GM13976 (cell line): ENCODE measurements around the gene COP1.

Experiments used
- DNase-seq: peaks from one replicate; pipeline ENCODE4 v3.0.0; 2012; ENCODE audit warnings: low spot score
- in situ Hi-C: fragments of 300-500 bp; cut with MboI; formaldehyde crosslinking; loops from one replicate; pipeline ENCODE4 v1.12.0; 2022; ENCODE audit warnings: low sequenced_read_pairs, mixed read lengths, inconsistent platforms; ENCODE audit not compliant: unreplicated experiment
- TF ChIP-seq, protein P1 (sequence below): IDR thresholded peaks from 2 replicates; pipeline ENCODE4 v1.5.1; 2012; ENCODE audit warnings: borderline replicate concordance, mild to moderate bottlenecking; ENCODE audit not compliant: insufficient read depth; ENCODE audit errors: extremely low read depth, missing control alignments, control extremely low read depth

Gene COP1

DNA sequence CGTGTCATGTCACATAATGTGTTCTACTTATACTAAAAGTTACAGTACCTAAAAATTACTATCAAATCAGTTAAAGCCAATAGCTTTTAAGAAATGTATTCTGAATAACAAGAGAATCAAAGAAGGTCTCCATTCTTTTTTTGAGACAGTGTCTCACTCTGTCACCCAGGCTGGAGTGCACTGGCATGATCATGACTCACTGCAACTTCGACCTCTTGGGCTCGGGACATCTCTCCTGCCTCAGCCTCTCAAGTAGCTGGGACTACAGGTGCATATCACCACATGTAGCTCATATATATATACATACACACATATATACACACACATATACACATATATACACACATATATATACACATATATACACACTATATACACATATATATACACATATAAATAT lies 20.1 kb downstream of the COP1 start:
- TF ChIP-seq, protein P1, sequence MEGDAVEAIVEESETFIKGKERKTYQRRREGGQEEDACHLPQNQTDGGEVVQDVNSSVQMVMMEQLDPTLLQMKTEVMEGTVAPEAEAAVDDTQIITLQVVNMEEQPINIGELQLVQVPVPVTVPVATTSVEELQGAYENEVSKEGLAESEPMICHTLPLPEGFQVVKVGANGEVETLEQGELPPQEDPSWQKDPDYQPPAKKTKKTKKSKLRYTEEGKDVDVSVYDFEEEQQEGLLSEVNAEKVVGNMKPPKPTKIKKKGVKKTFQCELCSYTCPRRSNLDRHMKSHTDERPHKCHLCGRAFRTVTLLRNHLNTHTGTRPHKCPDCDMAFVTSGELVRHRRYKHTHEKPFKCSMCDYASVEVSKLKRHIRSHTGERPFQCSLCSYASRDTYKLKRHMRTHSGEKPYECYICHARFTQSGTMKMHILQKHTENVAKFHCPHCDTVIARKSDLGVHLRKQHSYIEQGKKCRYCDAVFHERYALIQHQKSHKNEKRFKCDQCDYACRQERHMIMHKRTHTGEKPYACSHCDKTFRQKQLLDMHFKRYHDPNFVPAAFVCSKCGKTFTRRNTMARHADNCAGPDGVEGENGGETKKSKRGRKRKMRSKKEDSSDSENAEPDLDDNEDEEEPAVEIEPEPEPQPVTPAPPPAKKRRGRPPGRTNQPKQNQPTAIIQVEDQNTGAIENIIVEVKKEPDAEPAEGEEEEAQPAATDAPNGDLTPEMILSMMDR: no peak
- DNase-seq: no peak
- in situ Hi-C loops: no loop called here

DNA sequence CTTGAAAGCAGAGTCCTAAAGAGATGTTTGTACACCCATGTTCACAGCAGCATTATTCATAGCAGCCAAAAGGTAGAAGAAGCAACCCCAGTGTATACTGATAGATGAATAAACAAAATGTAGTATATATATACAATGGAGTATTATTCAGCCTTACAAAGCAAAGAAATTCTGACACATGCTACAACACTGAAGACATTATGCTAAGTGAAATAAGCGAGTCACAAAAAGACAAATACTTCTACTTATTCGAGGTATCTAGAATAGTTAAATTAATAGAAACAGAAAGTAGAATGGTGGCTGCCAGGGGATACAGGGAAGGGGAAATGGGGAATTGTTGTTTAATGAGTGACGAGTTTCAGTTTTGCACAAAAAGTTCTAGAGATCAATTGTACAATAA lies 23.5 kb downstream of the COP1 start:
- in situ Hi-C loops: no loop called here
- TF ChIP-seq, protein P1: no peak
- DNase-seq: no peak

DNA sequence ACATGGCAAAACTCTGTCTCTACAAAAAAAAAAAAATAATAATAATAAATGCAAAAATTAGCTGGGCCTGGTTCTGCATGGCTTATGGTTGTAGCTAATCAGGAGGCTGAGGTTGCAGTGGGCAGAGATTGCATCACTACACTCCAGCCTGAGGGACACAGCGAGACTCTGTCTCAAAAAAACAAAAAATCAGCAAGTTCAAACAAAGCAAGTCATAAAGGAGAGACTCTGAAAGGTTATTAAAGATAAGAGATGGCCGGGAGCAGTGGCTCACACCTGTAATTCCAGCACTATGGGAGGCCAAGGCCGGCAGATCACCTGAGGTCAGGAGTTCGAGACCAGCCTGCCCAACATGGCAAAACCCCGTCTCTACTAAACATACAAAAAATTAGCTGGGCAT lies 28.8 kb downstream of the COP1 start:
- DNase-seq: no peak
- TF ChIP-seq, protein P1: no peak
- in situ Hi-C loops: no loop called here

DNA sequence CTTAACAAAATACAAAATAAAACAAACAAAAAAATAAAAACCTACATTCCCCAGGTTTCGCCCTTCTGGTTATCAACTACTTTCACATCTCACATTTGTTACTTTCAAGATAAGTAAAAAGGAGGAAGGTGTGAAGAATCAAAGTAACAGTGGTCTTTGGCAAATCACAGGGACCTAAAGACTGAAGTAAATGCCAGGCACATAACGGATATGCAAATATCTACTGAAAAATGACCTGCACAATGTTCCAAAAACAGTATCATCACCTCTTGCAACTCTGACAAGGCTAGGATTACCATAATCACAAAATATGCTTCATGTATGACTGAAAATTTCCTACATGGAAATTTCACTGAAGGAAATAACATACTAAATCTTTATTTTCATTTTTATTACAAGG lies 29.3 kb downstream of the COP1 start:
- TF ChIP-seq, protein P1: no peak
- peak; percentile 42 for DNase-seq
- in situ Hi-C loops: no loop called here

DNA sequence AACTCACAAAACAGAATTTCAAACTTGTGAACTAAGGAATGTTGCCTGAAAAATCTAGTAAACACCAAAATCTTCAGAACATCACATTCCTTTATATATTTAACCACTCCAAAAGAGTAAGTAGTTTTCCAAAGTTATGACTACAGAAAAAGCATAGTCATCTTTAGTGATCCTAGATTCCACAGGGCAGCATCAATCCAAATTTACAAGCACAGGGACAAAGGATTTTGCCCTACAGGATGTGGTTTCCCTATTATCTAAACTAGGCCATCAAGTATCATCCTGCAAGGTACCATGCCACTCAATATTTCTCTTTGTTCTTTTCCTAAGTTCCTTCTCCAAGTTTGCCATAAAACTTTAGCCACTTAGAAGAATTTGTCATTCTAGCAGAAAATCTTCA lies 33.0 kb downstream of the COP1 start:
- DNase-seq: no peak
- in situ Hi-C loops: no loop called here
- TF ChIP-seq, protein P1: no peak

DNA sequence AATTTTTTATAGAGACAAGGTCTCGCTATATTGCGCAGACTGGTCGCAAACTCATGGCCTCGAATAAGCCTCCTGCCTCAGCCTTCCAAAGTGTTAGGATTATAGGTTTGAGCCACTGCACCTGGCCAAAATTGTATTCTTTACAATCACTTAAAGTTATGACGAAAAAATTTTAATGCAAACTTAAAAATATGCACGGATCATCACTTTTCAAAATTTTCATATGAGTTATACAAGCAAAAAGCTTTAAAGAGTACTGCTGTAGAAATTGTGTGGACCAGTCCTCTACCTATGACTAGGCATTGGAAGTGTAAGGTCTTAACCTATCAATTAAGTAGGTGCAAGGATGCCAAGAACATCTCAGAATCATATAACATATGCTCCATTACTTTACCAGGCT lies 34.9 kb downstream of the COP1 start:
- TF ChIP-seq, protein P1: no peak
- no peak for DNase-seq
- in situ Hi-C loops: no loop called here

DNA sequence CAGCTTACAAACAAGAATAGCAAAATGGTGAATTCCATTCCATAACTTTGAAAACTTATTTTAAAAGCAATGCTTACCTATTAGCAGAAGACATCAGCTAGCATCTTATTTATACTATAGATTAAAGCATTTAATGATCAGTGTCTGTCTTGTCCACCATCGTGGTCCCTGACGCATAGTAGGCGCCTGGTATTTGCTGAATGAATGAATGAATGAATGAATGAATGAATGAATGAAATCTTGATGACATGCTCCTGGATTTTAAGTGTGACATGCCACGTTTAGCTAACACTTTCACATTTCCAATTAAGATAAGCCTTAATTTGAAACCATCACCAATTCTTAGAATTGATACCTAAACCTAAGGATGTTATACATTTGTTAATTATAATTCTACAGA lies 39.9 kb downstream of the COP1 start:
- TF ChIP-seq, protein P1: no peak
- no peak for DNase-seq
- in situ Hi-C loops: no loop called here
